Pancreas (tissue), 10 donors: ENCODE data around the gene RCBTB2. TPM values are rescaled to one million over a fixed set of nuclear protein-coding genes. Genes with fewer than 3 reads are reported as not detected.
A peak's percentile ranks its signal among the peaks of the same experiment; 100 is the strongest.

Source experiments
- ATAC-seq, 4 donors: fragments of 200-7000 bp; cut with Tn5 transposase; one replicate each; pipeline versions ENCODE4 v1.8.0 to v1.9.1; 2020; ENCODE audit warnings: mild to moderate bottlenecking in 4 of 4, moderate library complexity in 4 of 4
- DNase-seq, 6 donors: peaks; one replicate each; pipeline ENCODE4 v3.0.0-alpha.2; 2020
- FAIRE-seq: peaks from 2 replicates; lab custom pipeline; 2012; peaks lifted over from hg19 to GRCh38; lab: Jason Lieb, UNC
- H3K27ac ChIP-seq, 4 donors: fragments of 200-600 bp; sonication (generic); 1 replicate in 3 of 4; 2 replicates in 1 of 4; pipeline versions ENCODE4 v1.5.0 to v1.8.0; 2020
- H3K27me3 ChIP-seq, 4 donors: fragments of 200-600 bp; one replicate each; pipeline ENCODE4 v1.8.0; 2021
- H3K36me3 ChIP-seq, 3 donors: fragments of 200-600 bp; sonication (generic) in 1 of 3; one replicate each; pipeline versions ENCODE4 v1.5.0 to v1.8.0; 2020 to 2021
- H3K4me1 ChIP-seq, 3 donors: fragments of 200-600 bp; one replicate each; pipeline ENCODE4 v1.8.0; 2021
- H3K4me3 ChIP-seq, 4 donors: fragments of 200-600 bp; sonication (generic) in 2 of 4; one replicate each; pipeline versions ENCODE4 v1.5.0 to v1.8.0; 2020 to 2021
- H3K9me3 ChIP-seq, 4 donors: fragments of 200-600 bp; one replicate each; pipeline ENCODE4 v1.8.0; 2021
- CTCF ChIP-seq, 4 donors: fragments of 200-600 bp; sonication (generic) in 3 of 4; IDR thresholded peaks; one replicate each; pipeline versions ENCODE4 v1.5.0 to v1.8.0; 2021; ENCODE audit warnings: antibody characterized with exemption in 4 of 4
- WGBS, 2 donors: extraction: QIAGEN DNeasy Blood & Tissue Kit; methylation state at CpG; one replicate each; pipeline ENCODE4 v1.1.7; 2013; 5-methylcytosine and 5-hydroxymethylcytosine counted together
- intact Hi-C, 3 donors: fragments of 100-400 bp; cut with DNase I; formaldehyde crosslinking; loops; one replicate each; pipeline versions ENCODE4 v1.11.1 to v1.14.2; 2022
- polyA plus RNA-seq, 2 donors: library from polyadenylated mRNA; stranded (reverse); fragments of 200-250 nt; gene quantifications; one replicate each; pipeline ENCODE4 v1.2.3, GENCODE V29; 2013
- total RNA-seq, 6 donors: library from RNA; stranded (reverse); fragmentation: NEBNext Ultra II Directional in 4 of 6; extraction: Animal tissue kit (Norgen Biotek cat#: 25700) in 4 of 6; gene quantifications; one replicate each; pipeline versions ENCODE4 v1.2.1 to v1.2.4, GENCODE V29; 2021 to 2023
- donor health status: healthy with polysubstance abuse.
- donor health status: DM: no; HTN: no; CAD: no; lungs with moderate emphysema.
- donor health status: DM: no; HTN: no; CAD: no.
- donor health status: control.
- donor health status: control.
- donor health status: Bipolar disorder and iron deficiency.
- donor health status: DM: yes; HTN: yes; CAD: no.
- donor health status: DM: no; HTN: no; CAD: no.
- donor health status: DM: no; HTN: no; CAD: no.
- donor health status: DM: yes; HTN: yes; CAD: no.

RCBTB2 gene
- total and polyA plus RNA-seq, 8 donors: 2.7 to 9.7 (median 4.9) TPM

- peak in 2 of 4 donors; percentile 24 to 30 for ATAC-seq
Measured at GRCh38 chr13:48574041-48574796, 41.3 kb upstream of the RCBTB2 start.

GRCh38 chr13:48573213-48574007 is 40.5 kb upstream of the RCBTB2 start:
- ATAC-seq (no peak), DNase-seq (no peak), FAIRE-seq (no peak)
- no peaks in the 10 kb centered on the region for H3K36me3 ChIP-seq
- WGBS, 2 donors: 74 to 85% methylated on average over 7 of the region's 7 CpGs
- no peak overlapping the region for H3K27ac ChIP-seq
- intact Hi-C loops: loop anchor here in 2 of 3 donors (10.0 kb wide), 2 partner anchors 229 to 439 kb away; no protein-coding TSS in a partner anchor
- no peaks in the 10 kb centered on the region for H3K27me3 ChIP-seq
- H3K4me3 ChIP-seq: no peak overlapping the region
- no peak for TF ChIP-seq CTCF (IDR thresholded peaks at IDR 0.05)
- H3K4me1 ChIP-seq: no peaks in the 10 kb centered on the region
- H3K9me3 ChIP-seq: no peaks in the 10 kb centered on the region

More at GRCh38 chr13:48574041-48574796, 41.3 kb upstream of the RCBTB2 start:
- Histone ChIP-seq H3K27me3 (no peaks in the 10 kb centered on the region), H3K4me3 (no peak overlapping the region), H3K9me3 (no peaks in the 10 kb centered on the region), H3K4me1 (no peaks in the 10 kb centered on the region), H3K36me3 (no peaks in the 10 kb centered on the region), H3K27ac (no peak overlapping the region)
- intact Hi-C loops: loop anchor here in 2 of 3 donors (10.0 kb wide), 2 partner anchors 229 to 439 kb away; no protein-coding TSS in a partner anchor
- no peak for DNase-seq
- no peak for FAIRE-seq
- WGBS, 2 donors: 85 to 91% methylated on average over 5 of the region's 5 CpGs
- no peak for TF ChIP-seq CTCF (IDR thresholded peaks at IDR 0.05)

GRCh38 chr13:48571126-48571913 is 38.4 kb upstream of the RCBTB2 start:
- Histone ChIP-seq H3K4me3 (no peak overlapping the region), H3K4me1 (no peaks in the 10 kb centered on the region), H3K27me3 (no peaks in the 10 kb centered on the region), H3K27ac (peak overlapping the region in 2 of 4 donors; percentile 39 to 61), H3K36me3 (no peaks in the 10 kb centered on the region), H3K9me3 (no peaks in the 10 kb centered on the region)
- peak in 3 of 4 donors; percentile 24 to 62 (median 48) for ATAC-seq
- intact Hi-C loops: loop anchor here in 2 of 3 donors (10.0 kb wide), 2 partner anchors 227 to 437 kb away; no protein-coding TSS in a partner anchor
- no peak for TF ChIP-seq CTCF (IDR thresholded peaks at IDR 0.05)
- DNase-seq: no peak
- peak; percentile 67 for FAIRE-seq
- 48 to 55% methylated on average over 9 of the region's 9 CpGs for WGBS, 2 donors

- no peak for TF ChIP-seq CTCF (IDR thresholded peaks at IDR 0.05)
- DNase-seq (no peak), ATAC-seq (peak in 2 of 4 donors; percentile 25 to 46), FAIRE-seq (no peak)
- intact Hi-C loops: loop anchor here in 2 of 3 donors (10.0 kb wide), 2 partner anchors 226 to 436 kb away; no protein-coding TSS in a partner anchor
- peak overlapping the region in 2 of 4 donors; percentile 33 to 61 for H3K27ac ChIP-seq
- H3K4me3 ChIP-seq: no peak overlapping the region
- no peaks in the 10 kb centered on the region for H3K4me1 ChIP-seq
- 73 to 77% methylated on average over 8 of the region's 8 CpGs for WGBS, 2 donors
- H3K36me3 ChIP-seq: no peaks in the 10 kb centered on the region
- H3K27me3 ChIP-seq: no peaks in the 10 kb centered on the region
- no peaks in the 10 kb centered on the region for H3K9me3 ChIP-seq
Measured at GRCh38 chr13:48570216-48570828, 37.4 kb upstream of the RCBTB2 start.
